GM21619 (cell line): ENCODE measurements around the gene SLC7A1.

Source experiments
- ATAC-seq: cut with Tn5 transposase; IDR thresholded peaks from one replicate; pipeline ENCODE4 v1.9.1; 2021; ENCODE audit not compliant: unreplicated experiment

Gene SLC7A1

GRCh38 chr13:29583073-29583785 lies 12.3 kb downstream of the SLC7A1 start:
- ATAC-seq, result no peak

GRCh38 chr13:29582171-29582570 lies 13.3 kb downstream of the SLC7A1 start:
- no peak for ATAC-seq

- no peak for ATAC-seq
Measured at GRCh38 chr13:29581666-29582065, 13.8 kb downstream of the SLC7A1 start.

- no peak for ATAC-seq
Measured at GRCh38 chr13:29579094-29579493, 16.4 kb downstream of the SLC7A1 start.

- ATAC-seq, result no peak
Measured at GRCh38 chr13:29578300-29579085, 17.0 kb downstream of the SLC7A1 start.

DNA sequence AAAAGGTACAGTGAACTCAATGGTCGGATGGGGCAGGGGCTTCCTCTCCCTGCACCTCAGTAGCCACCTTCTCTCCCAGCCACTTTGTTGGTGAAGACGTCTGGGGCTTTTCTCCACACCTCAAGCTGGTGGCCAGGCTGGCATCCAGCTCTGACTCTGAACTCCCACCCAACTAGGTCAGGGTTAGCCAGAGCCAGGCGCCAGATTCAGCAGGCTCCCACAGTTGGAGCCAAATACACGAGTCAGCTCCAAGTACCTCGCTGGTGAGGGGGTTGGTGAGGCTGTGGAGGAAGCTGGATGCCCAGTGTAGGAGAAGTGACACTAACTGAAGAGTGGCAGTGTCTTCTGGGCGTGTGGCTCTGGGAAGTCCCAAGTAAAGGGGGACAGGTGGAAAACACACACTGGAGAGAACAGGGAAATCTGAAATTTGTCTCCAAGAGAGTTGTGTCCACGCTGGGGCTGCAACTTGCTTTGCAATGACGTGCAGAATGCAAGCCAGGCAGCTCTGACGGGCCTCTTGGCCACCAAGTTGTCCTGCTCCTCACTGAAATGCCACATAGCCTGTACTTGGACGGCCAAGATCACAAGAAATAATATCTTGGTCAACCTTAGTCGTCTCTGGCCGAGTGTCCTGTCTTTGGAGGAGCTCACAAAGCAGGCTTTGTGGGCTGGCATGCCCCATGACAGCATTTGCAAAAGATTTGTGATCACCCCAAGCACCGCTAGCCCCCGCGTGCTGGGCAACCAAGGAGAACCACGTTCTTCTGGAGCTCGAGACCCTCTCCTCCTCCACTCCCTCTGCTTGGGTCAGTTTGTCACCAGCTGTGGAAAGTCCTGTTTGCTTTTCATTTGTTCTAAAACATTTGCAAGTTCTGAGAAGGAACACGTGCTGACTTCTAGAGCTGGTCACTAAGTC lies 18.1 kb downstream of the SLC7A1 start:
- no peak for ATAC-seq

- ATAC-seq, result no peak
Measured at GRCh38 chr13:29576581-29576980, 18.9 kb downstream of the SLC7A1 start.

- ATAC-seq, result no peak
Measured at GRCh38 chr13:29575098-29575497, 20.4 kb downstream of the SLC7A1 start.

DNA sequence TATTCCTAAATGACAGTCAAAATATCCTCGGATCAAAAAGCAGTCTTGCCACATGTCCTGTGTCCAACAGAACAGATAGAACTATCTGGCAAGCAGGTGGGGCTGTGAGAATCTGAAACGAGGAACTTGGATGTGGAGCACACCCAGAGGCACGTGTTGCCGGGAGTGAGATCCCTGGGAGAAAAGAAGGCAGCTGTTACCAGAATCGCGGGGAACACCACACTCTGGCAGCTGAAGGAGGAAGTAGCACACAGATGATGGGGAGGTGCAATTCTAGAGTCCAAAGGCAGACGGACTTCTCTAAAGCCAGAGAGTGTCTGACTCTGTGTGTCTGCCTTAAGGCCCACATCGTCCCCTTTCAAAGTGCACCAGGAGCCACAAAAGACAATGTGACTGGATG lies 22.3 kb downstream of the SLC7A1 start:
- no peak for ATAC-seq

DNA sequence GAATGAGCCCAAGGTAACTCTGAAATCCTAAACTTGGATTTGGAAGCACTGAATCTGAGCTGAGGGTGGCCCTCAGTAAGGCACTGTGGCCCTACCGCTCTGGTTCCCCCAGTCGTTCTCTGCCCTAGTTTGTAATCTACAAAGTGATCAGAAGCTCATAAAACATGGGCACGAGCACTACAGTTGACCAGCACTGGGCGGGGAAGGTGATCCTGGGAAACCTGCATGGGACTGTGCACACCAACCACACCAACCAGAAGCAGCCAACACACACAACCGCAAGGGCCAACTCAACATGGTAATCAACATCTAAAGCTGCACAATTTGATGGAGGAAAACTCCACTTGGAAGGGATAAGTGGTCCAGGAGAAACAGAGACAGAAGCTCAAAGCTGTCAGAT lies 22.9 kb downstream of the SLC7A1 start:
- no peak for ATAC-seq

DNA sequence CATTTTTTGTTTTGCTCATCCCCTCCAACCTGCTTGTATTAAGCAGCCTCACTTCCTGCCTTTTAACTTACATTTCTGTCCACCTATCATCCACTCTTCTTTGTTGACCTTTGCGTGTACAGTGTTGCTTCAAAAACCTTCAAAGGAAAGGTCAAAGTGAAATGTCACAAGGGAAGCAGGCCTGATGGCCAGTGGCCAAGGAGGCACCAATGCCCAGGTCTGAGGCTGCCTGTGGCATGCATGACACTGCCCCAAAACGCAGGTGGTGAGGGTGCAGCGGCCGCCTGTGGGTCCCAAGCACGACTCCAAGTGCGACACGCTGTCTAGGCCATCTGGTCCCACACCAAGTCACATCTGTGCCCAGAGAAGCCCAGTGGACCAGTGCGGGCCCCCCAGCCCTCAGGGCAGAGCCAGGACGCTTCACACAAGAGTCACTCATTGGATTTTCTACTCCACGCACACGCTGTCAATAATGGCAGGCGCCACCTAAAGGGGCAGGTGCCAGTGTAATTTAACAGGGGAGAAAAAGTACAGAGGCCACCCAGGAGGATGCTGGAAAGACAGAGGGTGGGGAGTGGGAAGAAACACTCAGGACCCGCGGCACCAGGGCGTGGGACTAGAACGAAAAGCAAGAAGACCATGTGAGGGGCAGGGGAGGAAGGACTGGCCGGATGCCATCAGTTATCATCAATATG lies 23.5 kb downstream of the SLC7A1 start:
- ATAC-seq, result no peak

DNA sequence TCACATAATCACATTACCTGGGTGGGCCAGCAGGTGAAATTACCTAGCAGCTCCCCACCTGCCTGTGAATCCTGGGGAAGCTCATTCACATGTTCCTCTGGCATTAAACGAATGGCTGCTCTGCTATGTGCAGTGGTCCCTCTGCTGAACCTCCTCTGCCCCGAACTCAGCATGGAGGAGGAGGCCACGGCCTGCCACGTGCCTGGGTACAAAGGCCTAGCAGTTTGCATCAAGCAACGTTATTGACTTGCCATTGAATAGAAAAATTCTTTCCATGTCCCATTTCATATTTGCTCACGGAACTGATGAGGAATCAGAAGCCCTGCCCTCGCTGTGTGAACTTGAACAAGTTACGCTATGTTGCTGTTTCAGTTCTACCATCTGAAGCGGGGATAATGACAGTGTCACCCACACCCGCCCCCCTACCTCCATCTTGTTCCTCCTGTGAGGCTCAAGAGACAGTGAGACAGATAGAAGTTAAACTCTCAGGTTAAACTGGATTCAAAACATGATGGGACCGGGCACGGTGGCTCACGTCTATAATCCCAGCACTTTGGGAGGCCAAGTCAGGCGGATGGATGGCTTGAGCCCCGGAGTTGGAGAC lies 25.3 kb downstream of the SLC7A1 start:
- ATAC-seq, result no peak

- no peak for ATAC-seq
Measured at GRCh38 chr13:29569253-29570050, 26.0 kb downstream of the SLC7A1 start.

- ATAC-seq, result no peak
Measured at GRCh38 chr13:29568731-29569130, 26.8 kb downstream of the SLC7A1 start.

- no peak for ATAC-seq
Measured at GRCh38 chr13:29567411-29567810, 28.1 kb downstream of the SLC7A1 start.

DNA sequence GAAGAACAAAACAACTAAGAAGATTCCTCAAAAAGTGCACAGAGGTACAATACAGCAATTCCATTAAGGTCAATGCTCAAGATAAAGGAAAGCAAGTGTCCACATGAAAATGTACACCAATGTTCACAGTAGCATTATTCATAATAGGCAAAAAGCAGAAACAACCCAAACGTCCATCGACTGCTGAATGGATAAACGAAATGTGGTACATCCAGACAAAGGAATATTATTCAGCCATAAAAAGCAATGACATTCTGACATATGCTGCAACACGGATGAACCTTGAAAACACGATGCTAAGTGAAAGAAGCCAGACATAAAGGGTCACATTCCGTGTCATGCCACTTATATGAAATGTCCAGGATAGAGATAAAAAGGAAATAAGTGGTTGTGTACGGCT lies 29.3 kb downstream of the SLC7A1 start:
- no peak for ATAC-seq

DNA sequence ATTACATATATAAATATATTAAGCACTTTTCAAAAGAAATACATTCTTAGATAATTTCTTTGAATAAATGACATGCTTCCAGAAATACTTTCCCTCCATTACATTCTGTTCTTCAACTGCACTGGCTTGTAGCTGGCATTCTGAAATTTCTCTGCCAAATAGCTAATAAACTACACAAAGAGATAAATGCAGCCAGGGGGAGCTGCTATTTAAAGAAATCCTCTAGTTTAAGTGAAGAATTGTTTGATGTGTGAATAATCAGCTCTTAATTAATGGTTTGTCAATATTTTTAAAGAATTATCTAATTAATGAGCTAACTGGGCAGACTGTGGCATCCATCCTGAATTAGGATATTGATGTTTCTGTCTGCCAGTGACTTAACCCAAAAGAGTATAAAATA lies 30.7 kb downstream of the SLC7A1 start:
- no peak for ATAC-seq

DNA sequence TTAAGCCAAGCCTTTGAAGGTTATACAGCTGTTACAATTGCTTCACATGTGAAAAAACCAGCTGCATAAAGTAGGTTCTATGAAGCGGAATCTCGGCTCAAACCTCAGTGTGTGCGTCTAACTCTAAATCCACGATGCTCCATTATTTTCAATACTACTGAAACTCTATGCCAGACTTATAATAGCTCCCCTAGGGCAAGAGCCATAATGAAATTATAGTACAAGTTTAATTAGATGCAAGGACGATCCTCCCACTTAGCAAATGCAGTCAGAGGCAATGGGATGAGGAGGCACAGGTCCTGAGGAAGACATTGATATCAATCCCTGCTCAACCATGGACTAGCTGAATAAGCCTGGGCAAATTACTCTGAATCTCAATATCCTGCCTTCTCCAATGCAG lies 31.1 kb downstream of the SLC7A1 start:
- no peak for ATAC-seq

DNA sequence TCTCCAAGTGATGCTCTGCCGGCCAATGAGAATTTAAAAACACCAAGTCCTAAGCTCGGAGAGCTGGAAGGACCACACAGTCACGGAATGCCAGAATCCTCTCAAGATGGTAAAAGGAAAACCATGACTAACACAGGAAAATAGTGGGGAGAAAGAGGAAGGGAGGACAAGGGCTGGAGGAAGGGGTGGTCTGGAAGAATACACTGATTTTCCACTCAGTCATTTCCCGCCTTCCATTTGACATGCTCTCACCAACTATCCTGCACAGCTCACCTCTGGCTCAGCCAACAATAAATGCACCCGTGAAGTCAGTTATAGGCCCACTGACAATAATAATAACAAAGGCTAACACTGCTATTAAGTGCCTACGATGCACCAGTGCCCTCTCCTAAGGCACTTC lies 31.5 kb downstream of the SLC7A1 start:
- no peak for ATAC-seq
